ENCODE measurements around the gene IQCF5.
"Not testable (repeated sequence)": the region's sequence is repeated elsewhere in the genome, so short reads cannot be mapped to it uniquely, and the experiment has no call there.

IQCF5 gene

DNA sequence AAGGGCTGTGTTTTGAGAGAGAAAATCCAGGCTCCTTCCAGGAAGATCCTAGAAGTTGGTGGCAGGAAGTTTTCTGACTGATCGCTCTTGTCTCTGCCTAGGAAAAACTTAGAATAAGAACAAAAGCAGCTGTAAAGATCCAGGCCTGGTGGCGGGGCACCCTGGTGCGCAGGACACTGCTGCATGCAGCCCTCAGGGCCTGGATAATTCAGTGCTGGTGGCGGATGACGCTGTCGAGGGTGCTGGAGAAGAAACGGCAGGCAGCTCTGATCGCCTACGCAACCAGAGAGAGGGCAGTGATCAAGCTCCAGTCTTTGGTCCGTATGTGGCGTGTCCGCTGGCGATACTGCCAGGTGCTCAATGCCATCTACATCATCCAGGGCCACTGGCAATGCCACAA is 12.5 kb downstream of the IQCF5 start:
- no peak for DNase-seq

- DNase-seq: no peak
Observed at GRCh38 chr3:51860703-51861665, 14.4 kb downstream of the IQCF5 start, which contains the start of gene IQCF2. Gene IQCF2, plus strand, starts transcription at chr3:51861615. Its CDS starts 52 bp downstream, at chr3:51861667.

DNA sequence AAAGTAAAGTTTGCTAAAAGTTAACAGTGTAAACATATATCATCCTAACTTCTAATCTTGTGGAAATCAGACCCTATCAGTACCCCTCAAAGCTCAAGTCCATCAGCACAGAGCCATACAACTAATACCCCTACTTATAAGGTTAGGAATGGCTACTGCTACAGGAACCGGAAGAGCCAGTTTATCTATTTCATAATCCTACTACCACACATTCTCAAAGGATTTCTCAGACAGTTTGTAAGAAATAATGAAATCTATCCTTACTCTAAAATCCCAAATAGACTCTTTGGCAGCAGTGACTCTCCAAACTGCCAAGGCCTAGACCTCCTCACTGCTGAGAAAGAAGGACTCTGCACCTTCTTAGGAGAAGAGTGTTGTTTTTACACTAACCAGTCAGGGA is 20.0 kb downstream of the IQCF5 start:
- DNase-seq: not testable (repeated sequence)

DNA sequence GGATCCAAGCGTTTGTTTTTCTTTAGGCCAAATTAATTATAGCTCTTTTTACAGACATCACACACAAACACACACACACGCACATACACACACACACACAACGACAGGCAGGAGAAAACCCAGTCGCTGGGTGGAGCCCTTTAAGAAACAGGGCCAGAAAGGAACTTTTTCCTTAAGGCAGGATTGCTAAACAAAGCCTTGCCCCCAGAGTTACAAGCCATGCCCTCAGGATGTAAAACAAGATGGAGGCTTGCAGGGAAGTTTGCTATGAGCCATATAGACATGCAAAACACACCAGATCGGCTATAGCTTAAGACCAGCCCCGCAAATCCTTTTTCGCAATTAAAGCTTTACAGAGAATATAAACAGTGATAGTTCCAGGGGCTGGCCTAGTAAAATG is 30.3 kb downstream of the IQCF5 start:
- no peak for DNase-seq

DNA sequence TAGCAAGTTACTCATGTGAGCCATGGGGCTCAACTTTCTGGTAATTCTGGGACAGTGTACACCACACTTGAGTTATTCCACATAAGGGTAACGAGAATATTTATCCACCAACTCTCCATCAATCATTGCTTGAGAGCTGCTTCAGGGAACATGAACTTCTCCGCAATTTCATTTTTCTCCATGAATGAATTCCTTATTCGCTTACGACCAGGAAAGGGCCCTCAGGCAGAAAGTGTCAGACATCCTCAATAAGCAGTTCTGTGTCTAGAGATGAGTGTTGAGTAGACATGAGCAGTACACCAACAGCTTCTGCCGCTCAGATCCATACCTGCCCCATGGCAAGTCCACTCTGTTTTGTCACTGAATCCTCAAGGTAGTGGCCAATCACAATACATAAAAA is 38.8 kb downstream of the IQCF5 start:
- no peak for DNase-seq

GRCh38 chr3:51830836-51831385 is 44.5 kb downstream of the IQCF5 start:
- no peak for DNase-seq

GRCh38 chr3:51830345-51830744 is 45.1 kb downstream of the IQCF5 start:
- no peak for DNase-seq

- no peak for DNase-seq
Observed at GRCh38 chr3:51828297-51828696, 47.1 kb downstream of the IQCF5 start.
